G401 (cell line): ENCODE measurements around the gene KYAT1. TPM values are rescaled to one million over a fixed set of nuclear protein-coding genes. Genes with fewer than 3 reads are reported as not detected.

ENCODE experiments used
- DNase-seq: peaks from one replicate; pipeline ENCODE4 v3.0.0-alpha.2; 2015; ENCODE audit warnings: low spot score
- in situ Hi-C: cut with HindIII; loops from 2 replicates; pipeline ENCODE4 v1.10.0; 2016; ENCODE audit warnings: low sequenced_read_pairs, mixed read lengths
- total RNA-seq: library from RNA; depleted of rRNA; stranded (reverse); fragments of >200 nt; shearing (Covaris generic); gene quantifications from 2 replicates; pipeline ENCODE4 v1.2.3, GENCODE V29; 2014

Gene KYAT1
- total RNA-seq, 1 experiment from 2014 or later, result 10.5 TPM

DNA sequence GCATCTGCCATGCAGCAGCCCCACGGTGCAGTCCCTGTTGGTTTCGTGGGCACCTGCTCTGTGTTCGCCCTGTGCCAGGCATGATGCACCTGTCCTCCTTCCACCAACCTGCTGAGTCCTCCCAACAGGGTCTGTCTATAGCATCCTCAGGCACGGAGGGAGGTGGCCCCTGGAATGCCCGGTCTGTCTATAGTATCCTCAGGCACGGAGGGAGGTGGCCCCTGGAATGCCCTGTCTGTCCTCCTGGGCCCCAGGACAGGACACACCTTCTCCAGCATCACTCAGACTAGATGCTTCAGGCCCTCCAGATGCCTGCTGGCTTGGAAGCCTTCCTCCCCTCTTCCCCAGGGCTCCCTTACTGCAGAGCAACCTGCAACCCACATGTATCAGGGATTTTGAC, 29.2 kb upstream of the KYAT1 start:
- DNase-seq, result no peak
- in situ Hi-C loops, result no loop called here

DNA sequence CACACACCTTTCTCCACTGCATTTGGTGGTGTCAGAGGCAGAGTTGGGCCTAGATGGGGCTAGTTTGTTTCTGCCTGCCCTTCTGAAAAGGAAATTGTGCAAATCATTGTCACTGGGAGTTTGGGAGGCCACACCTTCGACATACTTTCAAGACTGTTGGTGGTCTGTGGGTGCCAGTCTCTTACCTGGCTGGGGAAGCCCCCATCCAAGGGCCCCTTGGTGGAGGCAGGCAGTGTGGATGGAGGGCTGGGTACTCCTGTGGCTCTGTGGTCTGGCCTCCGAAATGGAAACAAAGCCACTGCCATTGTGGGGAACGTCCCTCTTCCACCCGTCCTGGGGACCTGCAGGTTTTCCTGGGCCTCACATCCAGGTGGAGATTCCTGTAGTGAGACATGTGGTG, 28.1 kb upstream of the KYAT1 start:
- in situ Hi-C loops, result no loop called here
- no peak for DNase-seq

DNA sequence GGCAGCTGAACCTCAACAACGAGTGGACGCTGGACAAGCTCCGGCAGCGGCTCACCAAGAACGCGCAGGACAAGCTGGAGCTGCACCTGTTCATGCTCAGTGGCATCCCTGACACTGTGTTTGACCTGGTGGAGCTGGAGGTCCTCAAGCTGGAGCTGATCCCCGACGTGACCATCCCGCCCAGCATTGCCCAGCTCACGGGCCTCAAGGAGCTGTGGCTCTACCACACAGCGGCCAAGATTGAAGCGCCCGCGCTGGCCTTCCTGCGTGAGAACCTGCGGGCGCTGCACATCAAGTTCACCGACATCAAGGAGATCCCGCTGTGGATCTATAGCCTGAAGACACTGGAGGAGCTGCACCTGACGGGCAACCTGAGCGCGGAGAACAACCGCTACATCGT, 26.6 kb upstream of the KYAT1 start:
- DNase-seq, result no peak
- in situ Hi-C loops, result no loop called here

DNA sequence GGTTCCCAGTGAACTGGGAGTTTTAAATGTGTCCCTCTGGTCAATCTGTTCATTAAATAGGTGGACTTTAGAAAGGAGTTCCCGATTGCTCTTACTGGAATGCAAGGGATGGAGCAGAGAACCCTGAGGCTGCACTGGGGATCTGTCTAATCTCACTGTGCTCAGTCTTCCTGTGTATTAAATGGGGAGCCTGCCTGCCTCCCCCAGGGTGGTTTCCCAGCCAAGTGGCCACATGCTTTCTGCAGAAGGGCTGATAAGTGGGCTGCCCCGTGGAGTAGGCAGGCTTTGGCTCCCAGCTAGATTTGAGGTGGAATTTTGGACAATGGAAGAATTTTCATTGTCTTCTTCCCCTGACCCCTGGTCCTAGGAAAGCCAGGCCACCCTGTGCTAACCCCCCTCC, 25.0 kb upstream of the KYAT1 start:
- in situ Hi-C loops, result no loop called here
- no peak for DNase-seq

DNA sequence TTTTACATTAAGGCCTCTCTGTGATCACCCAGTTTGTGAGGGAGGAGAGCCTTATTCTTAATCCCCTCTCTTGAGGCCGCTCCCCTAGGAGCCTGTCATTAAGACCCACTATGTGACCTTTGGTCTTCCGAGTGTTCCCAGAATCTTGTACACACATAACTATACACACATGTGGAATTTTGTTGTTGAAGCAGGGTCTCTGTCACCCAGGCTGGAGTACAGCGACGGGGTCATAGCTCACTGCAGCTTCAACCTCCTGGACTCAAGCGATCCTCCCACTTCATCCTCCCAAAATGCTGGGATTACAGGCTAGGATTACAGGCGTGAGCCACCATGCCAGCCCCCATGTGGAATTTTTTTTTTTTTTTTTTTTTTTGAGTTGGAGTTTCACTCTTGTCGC, 24.2 kb upstream of the KYAT1 start:
- no peak for DNase-seq
- in situ Hi-C loops, result no loop called here

DNA sequence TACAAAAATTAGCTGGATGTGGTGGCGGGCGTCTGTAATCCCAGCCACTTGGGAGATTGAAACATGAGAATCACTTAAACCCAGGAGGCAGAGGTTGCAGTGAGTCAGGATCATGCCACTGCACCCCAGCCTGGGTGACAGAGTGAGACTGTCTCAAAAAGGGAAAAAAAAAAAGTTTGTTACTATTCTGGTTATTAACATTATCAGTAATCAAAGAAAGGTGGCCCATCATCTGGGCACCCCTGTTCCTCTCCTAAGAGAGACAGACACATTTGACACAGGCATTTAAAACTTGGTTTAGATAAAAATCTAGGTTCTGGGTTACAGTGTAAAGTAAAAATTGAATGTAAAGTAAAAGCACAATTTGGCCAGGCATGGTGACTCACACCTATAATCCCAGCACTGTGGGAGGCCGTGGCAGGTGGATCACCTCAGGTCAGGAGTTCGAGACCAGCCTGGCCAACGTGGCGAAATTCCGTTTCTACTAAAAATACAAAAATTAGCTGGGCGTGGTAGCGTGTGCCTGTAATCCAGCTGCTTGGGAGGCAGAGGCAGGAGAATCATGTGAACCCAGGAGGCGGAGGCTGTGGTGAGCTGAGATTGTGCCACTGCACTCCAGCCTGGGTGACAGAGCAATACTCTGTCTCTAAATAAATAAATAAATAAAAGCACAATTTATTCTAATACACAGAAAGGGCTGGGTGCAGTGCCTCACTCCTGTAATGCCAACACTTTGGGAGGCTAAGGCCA, 22.3 kb upstream of the KYAT1 start:
- no peak for DNase-seq
- in situ Hi-C loops, result no loop called here

DNA sequence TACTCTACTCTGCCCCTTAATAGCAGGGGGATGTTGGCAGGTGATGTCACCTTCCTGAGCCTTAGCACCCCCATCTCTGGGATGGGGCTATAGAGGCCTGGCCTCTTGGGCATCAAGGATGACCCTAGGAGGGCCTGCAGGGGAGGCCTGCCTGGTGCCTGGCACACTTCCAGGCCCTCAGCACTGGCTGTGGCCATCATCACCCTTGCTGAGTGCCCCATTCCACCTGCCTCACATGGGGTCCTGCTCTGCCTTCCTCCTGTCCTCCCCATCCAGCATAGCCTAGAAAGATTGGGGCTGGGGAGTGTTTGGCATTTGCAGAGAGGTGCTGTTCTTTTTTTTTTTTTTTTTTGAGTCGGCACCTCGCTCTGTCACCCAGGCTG, 21.3 kb upstream of the KYAT1 start:
- DNase-seq, result no peak
- in situ Hi-C loops, result no loop called here

DNA sequence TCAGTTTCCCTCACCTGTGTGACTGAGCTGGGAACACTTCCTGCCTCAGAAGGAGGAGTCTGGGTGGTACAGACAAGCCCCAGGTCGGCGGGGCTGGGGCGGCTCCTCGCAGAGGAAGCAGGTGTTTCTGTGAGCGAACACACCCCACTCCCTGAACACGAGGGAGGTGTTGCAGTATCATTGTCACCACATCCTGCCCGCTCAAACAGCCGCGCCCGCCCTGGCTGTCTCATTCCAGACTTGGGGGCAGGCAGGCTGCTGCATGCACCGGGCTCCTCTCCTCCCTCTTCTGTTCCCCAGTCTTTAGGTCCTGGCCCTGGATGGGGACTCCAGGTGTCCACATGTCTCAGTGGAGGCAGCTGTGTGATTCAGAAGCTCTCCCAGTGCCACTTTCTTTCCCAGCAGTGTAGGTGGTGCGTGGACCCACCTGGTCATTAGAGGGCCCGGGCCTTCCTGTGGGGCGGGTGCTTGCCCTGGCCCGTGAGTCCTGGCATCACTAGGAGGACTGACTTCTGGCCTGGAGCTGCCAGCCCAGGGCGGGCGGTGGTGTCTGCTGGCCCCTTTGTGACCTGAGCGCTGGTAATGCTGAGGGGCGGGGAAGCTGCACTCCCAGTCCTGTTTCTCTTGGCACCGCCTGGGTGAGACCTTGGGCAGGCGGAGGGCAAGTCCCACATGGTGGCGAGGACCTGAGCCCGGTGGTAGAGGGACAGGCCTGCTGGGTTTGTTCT, 20.8 kb upstream of the KYAT1 start:
- in situ Hi-C loops, result no loop called here
- no peak for DNase-seq

DNA sequence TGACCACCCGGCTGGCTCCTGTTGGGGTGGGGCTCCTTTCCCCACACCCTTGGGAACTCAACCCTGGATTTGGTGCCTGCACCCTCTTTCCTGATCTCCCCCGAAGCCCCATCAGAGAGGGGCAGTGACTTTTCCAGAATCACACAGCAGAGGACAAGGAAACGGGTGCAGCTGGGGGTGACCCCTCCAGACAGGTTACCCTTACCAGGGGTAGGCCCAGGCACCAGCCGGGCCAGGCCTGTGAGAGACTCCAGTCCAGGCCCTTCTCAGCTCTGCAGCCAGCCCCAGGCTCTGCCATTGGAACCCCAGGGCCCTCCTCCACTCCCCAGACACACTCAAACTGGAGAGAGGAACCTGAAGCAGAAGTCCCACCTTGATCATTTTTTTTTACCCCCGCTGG, 20.1 kb upstream of the KYAT1 start:
- no peak for DNase-seq
- in situ Hi-C loops, result no loop called here

DNA sequence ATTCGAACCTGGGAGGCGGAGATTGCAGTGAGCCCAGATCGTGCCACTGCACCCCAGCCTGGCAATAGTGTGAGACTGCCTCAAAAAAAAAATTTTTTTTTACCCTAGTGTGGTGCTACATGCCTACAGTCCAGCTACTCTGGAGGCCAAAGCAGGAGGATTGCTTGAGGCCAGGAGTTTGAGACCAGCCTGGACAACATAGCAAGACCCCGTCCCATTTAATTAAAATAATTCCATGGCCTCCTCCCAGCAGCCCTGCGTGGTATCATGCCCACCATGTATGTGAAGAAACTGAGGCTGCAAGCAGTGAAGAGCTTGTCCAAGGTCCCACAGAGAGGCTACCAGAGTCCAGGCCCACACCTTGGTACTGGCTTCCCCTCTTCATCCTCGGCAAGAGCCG, 19.6 kb upstream of the KYAT1 start:
- no peak for DNase-seq
- in situ Hi-C loops, result no loop called here

DNA sequence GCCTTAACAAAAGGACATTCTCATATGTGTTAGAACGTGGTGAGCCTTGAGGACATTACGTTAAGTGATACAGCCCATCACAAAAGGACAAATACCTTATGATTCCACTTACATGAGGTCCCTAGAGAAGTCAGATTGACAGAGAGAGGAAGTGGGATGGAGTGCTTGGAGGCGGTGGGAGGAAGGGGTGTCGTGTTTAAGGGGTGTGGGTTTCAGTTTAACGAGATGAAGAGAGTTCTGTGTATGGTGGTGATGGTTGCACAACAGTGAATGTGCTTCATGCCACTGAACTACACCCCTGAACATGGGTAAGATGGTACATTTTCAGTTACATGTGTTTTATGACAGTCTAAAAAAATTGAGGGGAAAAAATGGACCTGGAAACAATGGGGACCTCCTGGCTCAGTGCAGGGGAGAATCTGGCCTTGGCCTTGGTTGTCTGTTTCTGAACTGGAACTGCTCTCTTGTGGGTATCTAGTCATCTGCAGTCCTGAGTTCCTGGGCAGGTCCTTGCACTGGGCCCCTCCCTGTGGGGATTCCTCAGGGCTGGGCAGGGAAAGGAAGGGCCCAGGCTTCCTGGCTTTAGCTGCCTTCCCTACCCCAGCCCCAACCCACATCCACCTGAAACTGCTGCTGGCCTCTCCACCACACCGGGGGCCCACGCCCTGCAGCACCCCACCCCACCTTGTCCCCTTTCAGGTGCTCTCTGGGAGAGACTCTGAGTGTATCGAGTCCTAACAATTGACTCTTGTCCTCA, 18.0 kb upstream of the KYAT1 start:
- in situ Hi-C loops, result no loop called here
- no peak for DNase-seq

DNA sequence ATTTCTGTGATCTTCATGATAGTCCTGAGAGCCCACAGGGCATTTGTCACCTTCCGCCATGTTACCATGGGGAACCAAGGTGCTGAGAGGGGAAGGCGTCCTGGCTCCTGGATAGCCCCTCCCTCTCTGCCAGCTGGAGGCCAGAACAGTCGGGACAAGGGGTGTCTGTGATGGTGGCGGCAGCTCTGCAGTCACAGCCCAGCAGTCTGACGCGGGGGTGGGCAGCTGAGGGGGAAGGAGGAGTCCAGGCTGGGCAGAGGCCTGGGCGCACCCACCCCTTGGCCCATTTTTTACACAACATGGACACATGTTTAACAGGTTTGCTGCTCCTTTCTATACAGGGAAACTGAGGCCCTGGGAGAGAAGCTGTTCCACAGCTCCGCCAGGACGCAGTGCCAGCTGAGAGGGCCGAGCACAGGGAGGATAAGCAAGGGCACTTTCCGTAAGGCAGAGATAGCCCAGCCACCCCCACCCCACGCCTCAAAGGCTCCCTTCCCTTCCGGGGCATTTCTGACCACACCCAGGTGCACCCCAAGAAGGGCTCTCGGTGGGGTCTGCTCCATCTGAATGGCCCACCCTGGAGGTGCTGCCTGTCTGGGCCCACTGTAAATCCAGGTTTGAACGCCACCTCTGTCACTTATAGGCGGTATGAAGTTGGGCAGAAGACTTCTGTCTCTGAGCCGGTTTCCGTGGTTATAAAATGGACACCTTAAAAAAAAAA, 17.3 kb upstream of the KYAT1 start:
- DNase-seq, result no peak
- in situ Hi-C loops, result no loop called here

DNA sequence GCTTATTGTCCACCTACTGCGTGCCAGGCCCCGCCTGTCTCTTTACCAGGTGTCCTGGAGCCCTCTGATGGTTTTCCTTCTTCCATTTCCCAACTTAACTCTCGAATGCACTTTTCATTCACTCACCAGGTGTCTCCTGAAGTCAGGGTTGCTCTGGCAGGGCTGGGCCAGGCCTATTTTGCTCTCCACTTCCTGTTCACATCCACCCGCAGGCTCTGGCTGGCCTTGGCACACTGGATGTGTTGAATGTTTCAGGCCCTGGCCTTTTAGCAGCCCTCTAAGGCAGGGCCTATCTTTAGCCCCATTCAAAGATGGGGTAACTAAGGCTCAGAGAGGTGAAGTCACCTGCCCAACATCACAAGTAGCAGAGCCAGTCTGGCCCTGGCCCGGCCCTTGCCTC, 16.6 kb upstream of the KYAT1 start:
- in situ Hi-C loops, result no loop called here
- DNase-seq, result no peak

DNA sequence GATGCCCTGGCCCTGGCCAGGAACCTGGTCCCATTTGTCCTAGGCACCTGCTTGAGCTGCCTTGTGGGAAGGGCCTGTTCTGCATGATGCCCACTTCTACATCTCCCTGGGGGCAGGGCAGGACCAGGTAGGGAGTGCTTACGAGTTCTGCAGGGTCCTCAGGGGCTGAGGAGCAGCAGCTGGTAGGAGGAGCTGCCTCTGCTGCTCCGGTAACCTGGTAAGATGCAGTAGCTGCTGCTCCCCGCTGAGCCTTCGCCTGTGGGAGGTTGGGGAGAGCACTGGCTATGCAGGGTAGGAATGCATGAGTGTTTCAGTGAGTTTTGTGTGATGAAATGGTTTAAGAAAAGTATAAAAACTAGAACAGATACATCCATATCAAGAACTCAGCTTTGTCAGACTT, 13.8 kb upstream of the KYAT1 start:
- DNase-seq, result no peak
- in situ Hi-C loops, result no loop called here

DNA sequence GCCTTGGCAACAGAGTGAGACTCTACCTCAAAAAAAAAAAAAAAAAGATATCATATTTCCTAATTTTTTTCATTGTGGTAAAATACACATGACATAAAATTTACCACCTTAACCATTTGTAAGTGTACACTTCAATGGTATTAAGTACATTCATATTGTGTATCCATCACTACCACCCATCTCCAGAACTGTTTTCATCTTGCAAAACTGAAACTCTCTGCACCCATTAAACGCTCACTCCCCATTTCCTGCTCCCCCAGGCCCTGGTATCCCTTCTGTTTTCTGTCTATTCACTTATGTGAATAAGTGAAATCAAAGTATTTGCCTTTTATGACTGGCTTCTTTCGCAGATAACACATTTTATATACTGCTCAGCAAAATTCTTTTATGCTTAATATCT, 13.0 kb upstream of the KYAT1 start:
- no peak for DNase-seq
- in situ Hi-C loops, result no loop called here

DNA sequence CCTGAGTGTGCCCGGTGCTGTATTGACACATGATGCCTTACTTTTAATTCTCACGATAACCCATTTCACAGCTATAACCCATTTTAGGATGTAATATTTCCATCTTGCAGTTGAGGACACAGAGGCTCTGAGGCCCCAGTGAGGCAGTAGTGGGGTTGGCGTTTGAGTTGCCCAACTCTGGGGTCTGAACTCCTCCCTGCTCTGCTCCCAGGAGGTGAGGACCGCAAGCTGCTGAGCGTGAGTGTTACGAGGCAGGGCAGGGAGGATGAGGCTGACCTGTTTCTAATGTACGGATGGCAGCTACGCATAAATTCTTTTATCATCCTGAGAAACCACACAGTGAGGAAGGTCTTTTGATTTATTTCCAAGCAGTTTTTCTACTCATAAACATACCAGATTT, 11.6 kb upstream of the KYAT1 start:
- no peak for DNase-seq
- in situ Hi-C loops, result no loop called here

DNA sequence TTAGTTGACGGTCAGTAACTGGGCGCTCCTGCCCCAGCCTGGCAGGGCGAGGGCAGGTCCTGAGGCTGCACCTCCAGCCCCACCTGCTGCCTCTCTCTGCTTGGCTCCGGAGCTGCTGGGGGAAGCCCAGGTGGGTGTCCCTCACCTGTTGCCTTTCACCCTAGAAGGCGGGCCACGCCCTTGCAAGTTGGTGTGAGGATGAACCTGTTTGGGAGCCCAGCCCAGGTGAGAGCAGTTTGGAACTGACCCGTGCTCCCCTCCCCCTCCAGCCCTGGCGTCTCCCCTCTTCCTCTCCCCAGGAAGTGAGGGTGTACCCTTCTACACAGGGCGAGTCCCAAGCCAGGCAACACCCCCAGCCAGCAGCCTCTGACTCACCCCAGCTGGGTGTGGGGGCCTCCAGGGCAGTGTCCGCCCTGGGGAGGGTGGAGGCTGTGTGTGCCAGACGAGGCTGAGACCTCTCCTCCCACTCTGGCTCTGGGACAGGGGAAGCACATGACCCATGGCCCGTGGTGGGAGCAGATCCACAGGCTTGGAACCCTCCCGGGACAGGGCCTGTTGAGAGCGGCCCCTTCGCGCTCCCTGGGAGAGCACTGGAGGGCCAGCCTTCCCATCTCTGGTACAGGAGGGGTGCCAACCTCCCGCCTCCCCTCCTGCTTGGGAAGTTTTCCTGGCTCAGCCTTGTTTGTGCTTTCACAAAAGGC, 10.6 kb upstream of the KYAT1 start:
- in situ Hi-C loops, result no loop called here
- peak; percentile 44 for DNase-seq

DNA sequence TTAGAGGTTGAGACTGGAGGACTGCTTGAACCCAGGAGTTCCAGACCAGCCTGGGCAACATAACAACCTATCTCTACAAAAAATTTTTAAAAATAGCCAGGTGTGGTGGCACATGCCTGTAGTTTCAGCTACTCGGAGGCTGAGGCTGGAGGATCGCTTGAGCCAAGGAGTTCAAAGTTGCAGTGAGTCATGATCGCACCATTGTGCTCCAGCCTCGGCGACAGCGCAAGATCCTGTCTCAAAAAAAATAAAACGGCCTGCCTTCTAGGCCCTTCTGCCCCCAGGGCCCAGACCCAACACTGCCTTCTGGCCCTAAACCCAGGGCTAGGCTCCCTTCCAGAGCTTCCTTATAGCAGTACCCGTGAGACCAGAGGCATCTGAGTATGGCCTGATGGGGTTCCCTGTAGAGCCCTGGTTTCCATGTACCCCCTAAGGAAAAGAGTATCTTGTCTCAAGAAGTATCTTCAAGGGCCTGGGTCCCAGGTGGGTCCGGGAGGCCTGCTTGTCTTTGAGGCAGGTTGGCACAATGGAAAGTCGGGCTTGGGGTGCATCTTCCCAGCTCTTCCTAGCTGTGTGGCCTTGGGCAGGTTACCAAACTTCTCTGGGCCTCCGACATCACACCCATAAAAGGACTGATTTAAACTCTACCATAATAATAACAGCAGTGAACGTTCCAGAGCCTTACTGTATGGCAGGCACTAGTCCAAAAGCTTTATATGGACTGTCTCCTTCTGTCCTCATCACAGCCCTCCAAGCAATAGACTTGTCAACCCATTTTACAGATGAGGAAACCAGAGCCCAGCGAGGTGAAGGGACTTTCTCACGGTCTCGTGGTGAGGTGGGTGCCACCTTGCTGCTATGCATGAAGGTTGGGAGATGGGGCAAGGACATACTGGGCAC, 9.8 kb upstream of the KYAT1 start:
- in situ Hi-C loops, result no loop called here
- DNase-seq, result no peak
